Caco-2 (cell line): ENCODE data around the gene RASGEF1C. TPM values are rescaled to one million over a fixed set of nuclear protein-coding genes. Genes with fewer than 3 reads are reported as not detected.
A peak's percentile ranks its signal among the peaks of the same experiment; 100 is the strongest.

Experiments
- BruUV-seq: library from RNA; stranded (reverse); fragments of 400-500 nt; replicated peaks from 2 replicates; lab custom pipeline; 2021; lab: Mats Ljungman, UMichigan
- CTCF ChIA-PET: fragments of 300-600 bp; sonication (Branson Sonifier 250); formaldehyde crosslinking; loops from one replicate; lab custom pipeline; 2022; ENCODE audit warnings: antibody characterized with exemption; lab: Charles Lee
- POLR2A ChIA-PET: fragments of 300-600 bp; sonication (Branson Sonifier 250); formaldehyde crosslinking; loops from one replicate; lab custom pipeline; 2022; ENCODE audit warnings: antibody characterized with exemption; lab: Charles Lee
- DNase-seq, 2 experiments: peaks; one replicate each; pipeline versions ENCODE4 v3.0.0 to v3.0.0-alpha.2; 2020 to 2022
- H3K27me3 ChIP-seq: replicated peaks from 2 replicates; pipeline ENCODE4 v1.6.0; 2011; ENCODE audit warnings: low read length; ENCODE audit not compliant: control insufficient read depth, insufficient read depth
- H3K36me3 ChIP-seq: 2 replicates; pipeline ENCODE4 v1.5.1; 2011; ENCODE audit warnings: low read length; ENCODE audit not compliant: control insufficient read depth, insufficient read depth
- H3K4me1 ChIP-seq: fragments of 250-450 bp; sonication (Bioruptor Pico); 2 replicates; pipeline ENCODE4 v1.5.1; 2020; ENCODE audit warnings: mild to moderate bottlenecking
- H3K4me3 ChIP-seq: 2 replicates; pipeline ENCODE4 v1.5.1; 2011; ENCODE audit warnings: low read depth, mild to moderate bottlenecking, control low read depth, low read length
- H3K9me3 ChIP-seq: fragments of 250-450 bp; sonication (Bioruptor Pico); 2 replicates; pipeline ENCODE4 v1.5.1; 2020; ENCODE audit warnings: mild to moderate bottlenecking, moderate library complexity
- H3K27ac Mint-ChIP-seq: one replicate; pipeline ENCODE4 v1.8.0; 2022; ENCODE audit warnings: mixed read lengths; ENCODE audit not compliant: unreplicated experiment
- H3K27me3 Mint-ChIP-seq: one replicate; pipeline ENCODE4 v1.8.0; 2022; ENCODE audit warnings: mixed read lengths; ENCODE audit not compliant: insufficient read depth, unreplicated experiment
- H3K36me3 Mint-ChIP-seq: one replicate; pipeline ENCODE4 v1.8.0; 2022; ENCODE audit warnings: mild to moderate bottlenecking, mixed read lengths; ENCODE audit not compliant: insufficient read depth, unreplicated experiment
- H3K4me1 Mint-ChIP-seq: one replicate; pipeline ENCODE4 v1.8.0; 2022; ENCODE audit warnings: low read depth, mixed read lengths; ENCODE audit not compliant: unreplicated experiment
- H3K4me3 Mint-ChIP-seq: one replicate; pipeline ENCODE4 v1.8.0; 2022; ENCODE audit warnings: mild to moderate bottlenecking, moderate library complexity, mixed read lengths; ENCODE audit not compliant: unreplicated experiment
- H3K9me3 Mint-ChIP-seq: one replicate; pipeline ENCODE4 v1.8.0; 2022; ENCODE audit warnings: mixed read lengths; ENCODE audit not compliant: unreplicated experiment
- CTCF ChIP-seq, 2 experiments: fragments of 200-600 bp in 1 of 2; IDR thresholded peaks; 1 replicate in 1 of 2; 2 replicates in 1 of 2; pipeline versions ENCODE4 v1.5.1 to v1.8.0; 2011 to 2022; ENCODE audit warnings: antibody characterized with exemption in 1 of 2, control low read depth in 1 of 2, inconsistent platforms in 1 of 2, low read depth in 1 of 2, low read length in 1 of 2, mild to moderate bottlenecking in 1 of 2, moderate library complexity in 1 of 2; ENCODE audit not compliant: insufficient read depth in 1 of 2, severe bottlenecking in 1 of 2, unreplicated experiment in 1 of 2
- intact Hi-C: fragments of 100-400 bp; cut with micrococcal nuclease; formaldehyde crosslinking; loops from one replicate; pipeline ENCODE4 v1.10.0; 2022; ENCODE audit not compliant: unreplicated experiment
- total RNA-seq: library from RNA; stranded (reverse); gene quantifications from 2 replicates; pipeline ENCODE4 v1.2.3, GENCODE V29; 2022

RASGEF1C gene
- total RNA-seq, 1 experiment from 2014 or later, result not detected

GRCh38 chr5:180234271-180234670 lies 25.3 kb upstream of the RASGEF1C start:
- peaks cover 50% of the 10 kb centered on the region for H3K36me3 Mint-ChIP-seq
- ChIA-PET POLR2A (no interaction called here), CTCF (no interaction called here)
- H3K36me3 ChIP-seq, result peaks cover 4% of the 10 kb centered on the region; the same call in 1 of the 2 replicates
- H3K27me3 Mint-ChIP-seq, result no peaks in the 10 kb centered on the region
- H3K4me3 ChIP-seq, result no peak overlapping the region
- no peaks in the 10 kb centered on the region for H3K27me3 ChIP-seq
- DNase-seq, result no peak
- no peaks in the 10 kb centered on the region for H3K4me1 ChIP-seq
- intact Hi-C loops, result no loop called here
- TF ChIP-seq CTCF (IDR thresholded peaks at IDR 0.05; ENCODE audit: insufficient read depth in 1 of 2, low read depth in 1 of 2, low read length in 1 of 2, severe bottlenecking in 1 of 2, unreplicated experiment in 1 of 2), result no peak
- BruUV-seq, result no TSS peak
- H3K4me3 Mint-ChIP-seq, result no peak overlapping the region
- no peaks in the 10 kb centered on the region for H3K9me3 ChIP-seq
- H3K9me3 Mint-ChIP-seq, result no peaks in the 10 kb centered on the region
- H3K4me1 Mint-ChIP-seq, result no peaks in the 10 kb centered on the region
- no peak overlapping the region for H3K27ac Mint-ChIP-seq

- Mint-ChIP-seq H3K4me1 (no peaks in the 10 kb centered on the region), H3K4me3 (no peak overlapping the region), H3K27ac (no peak overlapping the region), H3K9me3 (no peaks in the 10 kb centered on the region), H3K36me3 (peaks cover 50% of the 10 kb centered on the region), H3K27me3 (no peaks in the 10 kb centered on the region)
- H3K36me3 ChIP-seq, result peaks cover 4% of the 10 kb centered on the region; the same call in 1 of the 2 replicates
- no peaks in the 10 kb centered on the region for H3K27me3 ChIP-seq
- intact Hi-C loops, result no loop called here
- POLR2A ChIA-PET, result no interaction called here
- no peaks in the 10 kb centered on the region for H3K4me1 ChIP-seq
- BruUV-seq, result no TSS peak
- CTCF ChIA-PET, result no interaction called here
- TF ChIP-seq CTCF (IDR thresholded peaks at IDR 0.05; ENCODE audit: insufficient read depth in 1 of 2, low read depth in 1 of 2, low read length in 1 of 2, severe bottlenecking in 1 of 2, unreplicated experiment in 1 of 2), result no peak
- DNase-seq, result no peak
- H3K4me3 ChIP-seq, result no peak overlapping the region
- H3K9me3 ChIP-seq, result no peaks in the 10 kb centered on the region
Measured at GRCh38 chr5:180233729-180234128, 24.7 kb upstream of the RASGEF1C start.

DNA sequence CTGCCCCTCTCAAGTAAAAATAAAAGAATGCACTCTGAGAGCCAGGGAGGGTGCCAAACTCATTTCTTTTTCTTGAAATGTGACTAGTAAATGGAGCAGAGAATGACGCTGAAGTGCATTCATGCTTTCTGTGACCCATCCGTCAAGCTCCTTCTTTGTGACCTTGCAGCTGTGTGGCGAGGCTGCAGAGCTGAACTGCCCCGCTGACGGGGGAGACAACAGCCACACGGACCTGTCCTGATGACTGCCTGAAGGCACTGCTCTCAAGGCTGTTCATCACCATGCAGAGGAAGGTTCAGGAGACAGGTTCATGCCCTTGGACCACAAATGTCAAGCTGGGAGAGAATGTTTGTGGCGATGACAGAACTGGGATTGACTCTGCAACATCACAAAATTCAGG lies 21.0 kb upstream of the RASGEF1C start:
- TF ChIP-seq CTCF (IDR thresholded peaks at IDR 0.05; ENCODE audit: insufficient read depth in 1 of 2, low read depth in 1 of 2, low read length in 1 of 2, severe bottlenecking in 1 of 2, unreplicated experiment in 1 of 2), result no peak
- Histone ChIP-seq H3K36me3 (0 out of 2 replicates have a peak, but pooled peaks cover 3% of the 10 kb centered on the region), H3K4me1 (no peaks in the 10 kb centered on the region), H3K9me3 (no peaks in the 10 kb centered on the region; the same call in 1 of the 2 replicates), H3K27me3 (no peaks in the 10 kb centered on the region), H3K4me3 (no peak overlapping the region)
- intact Hi-C loops, result no loop called here
- no peak for DNase-seq
- Mint-ChIP-seq H3K4me1 (no peaks in the 10 kb centered on the region), H3K36me3 (peaks cover 41% of the 10 kb centered on the region), H3K27ac (peak overlapping the region; percentile 12), H3K4me3 (no peak overlapping the region), H3K27me3 (no peaks in the 10 kb centered on the region), H3K9me3 (peaks cover 15% of the 10 kb centered on the region)
- CTCF ChIA-PET, result no interaction called here
- BruUV-seq, result no TSS peak
- POLR2A ChIA-PET, result no interaction called here
